Measurements from ENCODE around the gene UIMC1.

UIMC1 gene

GRCh38 chr5:176902911-176903664, 103.5 kb downstream of the UIMC1 start:
- no peak for TF ChIP-seq CTCF (IDR thresholded peaks at IDR 0.05; ENCODE audit: extremely low read depth, missing control alignments)
- no peak for DNase-seq (ENCODE audit: low spot score)

GRCh38 chr5:176902102-176902814, 104.3 kb downstream of the UIMC1 start:
- no peak for TF ChIP-seq CTCF (IDR thresholded peaks at IDR 0.05; ENCODE audit: extremely low read depth, missing control alignments)
- no peak for DNase-seq (ENCODE audit: low spot score)

- TF ChIP-seq CTCF (IDR thresholded peaks at IDR 0.05; ENCODE audit: extremely low read depth, missing control alignments) = no peak
- DNase-seq (ENCODE audit: low spot score) = no peak
Measured at GRCh38 chr5:176901260-176902101, 105.1 kb downstream of the UIMC1 start.

GRCh38 chr5:176900780-176901204, 105.8 kb downstream of the UIMC1 start:
- DNase-seq (ENCODE audit: low spot score) = no peak
- TF ChIP-seq CTCF (IDR thresholded peaks at IDR 0.05; ENCODE audit: extremely low read depth, missing control alignments) = no peak

GRCh38 chr5:176899946-176900779, 106.4 kb downstream of the UIMC1 start:
- no peak for TF ChIP-seq CTCF (IDR thresholded peaks at IDR 0.05; ENCODE audit: extremely low read depth, missing control alignments)

GRCh38 chr5:176899296-176899891, 107.2 kb downstream of the UIMC1 start, which contains the start of gene HK3:
HK3 (minus strand) TSS chr5:176899346; CDS start chr5:176896159, 3,187 bp downstream.
- no peak for DNase-seq (ENCODE audit: low spot score)
- no peak for TF ChIP-seq CTCF (IDR thresholded peaks at IDR 0.05; ENCODE audit: extremely low read depth, missing control alignments)

More at GRCh38 chr5:176899946-176900779, 106.4 kb downstream of the UIMC1 start:
- no peak for DNase-seq (ENCODE audit: low spot score)

All from GM20000 (cell line).